Keratinocyte (primary cell): ENCODE data around the gene CATSPERE.

Experiments used
- EZH2 ChIP-seq: IDR thresholded peaks from one replicate; pipeline ENCODE4 v1.6.1; 2012; ENCODE audit warnings: inconsistent platforms, mild to moderate bottlenecking, low read length, moderate library complexity
- TF ChIP-seq, protein P1 (sequence below), 3 experiments: IDR thresholded peaks in 1 of 3; conservative IDR thresholded peaks in 1 of 3; optimal IDR thresholded peaks in 1 of 3; 2 replicates in 2 of 3; 3 replicates in 1 of 3; pipeline versions ENCODE3 to v1.5.1; 2011; ENCODE audit warnings: low read length in 3 of 3, mild to moderate bottlenecking in 3 of 3, moderate library complexity in 2 of 3, control low read depth in 1 of 3, inconsistent platforms in 1 of 3; ENCODE audit not compliant: insufficient read depth in 2 of 3; ENCODE audit errors: extremely low read depth in 1 of 3

GRCh38 chr1:244556263-244556662 is 95.2 kb downstream of the CATSPERE start:
- TF ChIP-seq, protein P1, sequence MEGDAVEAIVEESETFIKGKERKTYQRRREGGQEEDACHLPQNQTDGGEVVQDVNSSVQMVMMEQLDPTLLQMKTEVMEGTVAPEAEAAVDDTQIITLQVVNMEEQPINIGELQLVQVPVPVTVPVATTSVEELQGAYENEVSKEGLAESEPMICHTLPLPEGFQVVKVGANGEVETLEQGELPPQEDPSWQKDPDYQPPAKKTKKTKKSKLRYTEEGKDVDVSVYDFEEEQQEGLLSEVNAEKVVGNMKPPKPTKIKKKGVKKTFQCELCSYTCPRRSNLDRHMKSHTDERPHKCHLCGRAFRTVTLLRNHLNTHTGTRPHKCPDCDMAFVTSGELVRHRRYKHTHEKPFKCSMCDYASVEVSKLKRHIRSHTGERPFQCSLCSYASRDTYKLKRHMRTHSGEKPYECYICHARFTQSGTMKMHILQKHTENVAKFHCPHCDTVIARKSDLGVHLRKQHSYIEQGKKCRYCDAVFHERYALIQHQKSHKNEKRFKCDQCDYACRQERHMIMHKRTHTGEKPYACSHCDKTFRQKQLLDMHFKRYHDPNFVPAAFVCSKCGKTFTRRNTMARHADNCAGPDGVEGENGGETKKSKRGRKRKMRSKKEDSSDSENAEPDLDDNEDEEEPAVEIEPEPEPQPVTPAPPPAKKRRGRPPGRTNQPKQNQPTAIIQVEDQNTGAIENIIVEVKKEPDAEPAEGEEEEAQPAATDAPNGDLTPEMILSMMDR (optimal IDR thresholded peaks at IDR 0.05 in 1 of 3, IDR thresholded peaks at IDR 0.05 in 1 of 3, conservative IDR thresholded peaks at IDR 0.05 in 1 of 3; ENCODE audit: extremely low read depth in 1 of 3, insufficient read depth in 2 of 3, low read length in 3 of 3), result no peak
- no peak for TF ChIP-seq EZH2
